Measurements from ENCODE around the gene XRCC3.

DNA sequence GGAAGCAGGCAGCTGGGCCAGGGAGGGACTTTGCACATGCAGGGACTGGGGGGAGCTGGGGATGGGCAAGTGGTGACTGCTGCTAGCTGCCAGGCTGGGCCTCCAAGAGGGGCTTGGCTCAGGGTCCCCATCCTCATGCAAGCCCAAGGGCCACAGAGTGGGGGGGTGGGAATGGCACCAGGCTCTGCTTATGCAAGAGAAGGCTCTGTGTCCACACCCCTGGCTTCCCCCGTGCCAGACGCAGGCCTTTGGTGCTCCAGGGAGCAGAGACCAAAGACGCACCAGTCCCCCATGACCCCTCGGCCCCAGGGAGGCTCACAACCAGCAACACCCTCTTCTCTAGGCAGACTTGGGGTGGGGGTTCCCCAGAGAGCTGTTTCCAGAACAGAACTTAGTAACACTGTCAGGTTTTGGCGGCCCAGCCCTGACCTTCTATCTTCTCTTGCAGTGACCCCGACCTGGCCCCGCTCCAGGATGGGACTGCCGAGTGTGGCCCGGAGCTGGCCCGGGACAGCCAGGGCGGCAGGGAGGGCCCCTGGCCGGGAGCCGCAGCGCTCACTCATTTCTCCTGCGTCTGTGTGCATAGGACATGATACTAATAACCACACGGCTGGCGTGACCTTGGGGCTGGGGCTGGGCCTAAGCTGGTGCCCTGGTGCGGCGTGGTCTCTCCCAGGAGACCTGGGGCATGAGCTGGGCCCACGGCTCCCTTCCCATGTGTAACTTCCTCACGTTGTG, 14.3 kb downstream of the XRCC3 start:
- TF ChIP-seq, protein P1, sequence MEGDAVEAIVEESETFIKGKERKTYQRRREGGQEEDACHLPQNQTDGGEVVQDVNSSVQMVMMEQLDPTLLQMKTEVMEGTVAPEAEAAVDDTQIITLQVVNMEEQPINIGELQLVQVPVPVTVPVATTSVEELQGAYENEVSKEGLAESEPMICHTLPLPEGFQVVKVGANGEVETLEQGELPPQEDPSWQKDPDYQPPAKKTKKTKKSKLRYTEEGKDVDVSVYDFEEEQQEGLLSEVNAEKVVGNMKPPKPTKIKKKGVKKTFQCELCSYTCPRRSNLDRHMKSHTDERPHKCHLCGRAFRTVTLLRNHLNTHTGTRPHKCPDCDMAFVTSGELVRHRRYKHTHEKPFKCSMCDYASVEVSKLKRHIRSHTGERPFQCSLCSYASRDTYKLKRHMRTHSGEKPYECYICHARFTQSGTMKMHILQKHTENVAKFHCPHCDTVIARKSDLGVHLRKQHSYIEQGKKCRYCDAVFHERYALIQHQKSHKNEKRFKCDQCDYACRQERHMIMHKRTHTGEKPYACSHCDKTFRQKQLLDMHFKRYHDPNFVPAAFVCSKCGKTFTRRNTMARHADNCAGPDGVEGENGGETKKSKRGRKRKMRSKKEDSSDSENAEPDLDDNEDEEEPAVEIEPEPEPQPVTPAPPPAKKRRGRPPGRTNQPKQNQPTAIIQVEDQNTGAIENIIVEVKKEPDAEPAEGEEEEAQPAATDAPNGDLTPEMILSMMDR (IDR thresholded peaks at IDR 0.05), result no peak
- no peak for TF ChIP-seq POLR2A (IDR thresholded peaks at IDR 0.05)

All from testis (tissue), 2 donors.